Activated CD8-positive, alpha-beta memory T cell treated with anti-CD3 and anti-CD28 coated beads for 36 hours (primary cell): ENCODE measurements around the gene TARS2. TPM values are rescaled to one million over a fixed set of nuclear protein-coding genes. Genes with fewer than 3 reads are reported as not detected.

Experiments used
- CTCF ChIA-PET: fragments of 350-600 bp; sonication (Branson Sonifier 250); formaldehyde crosslinking; loops from one replicate; lab custom pipeline; 2021; ENCODE audit warnings: antibody characterized with exemption; lab: Charles Lee
- POLR2A ChIA-PET: fragments of 350-600 bp; sonication (Branson Sonifier 250); formaldehyde crosslinking; loops from one replicate; lab custom pipeline; 2021; ENCODE audit warnings: antibody characterized with exemption; lab: Charles Lee
- total RNA-seq, 2 experiments: library from RNA; stranded (reverse); gene quantifications; one replicate each; pipeline ENCODE4 v1.2.3, GENCODE V29; 2021

The TARS2 gene
- total RNA-seq, 2 experiments from 2014 or later = 53.5 to 56.2 TPM

DNA sequence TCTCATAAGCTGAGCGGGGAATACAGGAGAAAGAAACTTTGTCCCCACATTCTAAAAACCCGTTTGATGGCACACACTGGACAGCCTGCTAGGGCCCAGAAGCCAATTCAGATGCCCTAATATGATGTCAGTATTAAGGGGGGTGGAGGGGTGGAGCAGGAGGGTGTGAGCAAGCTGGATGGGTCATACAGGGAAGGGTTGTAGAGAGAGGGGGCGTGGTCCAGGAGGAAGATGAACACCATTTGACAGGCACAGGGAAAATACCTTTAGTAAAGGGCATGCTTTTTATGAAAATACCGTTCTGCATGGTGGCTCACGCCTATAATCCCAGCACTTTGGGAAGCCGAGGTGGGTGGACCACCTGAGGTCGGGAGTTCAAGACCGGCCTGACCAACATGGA, 6.0 kb downstream of the TARS2 start:
- ChIA-PET POLR2A (interaction anchor here (0.6 kb wide), 1 partner anchor 372 kb away, joined by 6 read pairs; no protein-coding TSS in a partner anchor), CTCF (interaction anchor here (1.4 kb wide), 1 partner anchor 59 kb away, joined by 3 read pairs; no protein-coding TSS in a partner anchor)

DNA sequence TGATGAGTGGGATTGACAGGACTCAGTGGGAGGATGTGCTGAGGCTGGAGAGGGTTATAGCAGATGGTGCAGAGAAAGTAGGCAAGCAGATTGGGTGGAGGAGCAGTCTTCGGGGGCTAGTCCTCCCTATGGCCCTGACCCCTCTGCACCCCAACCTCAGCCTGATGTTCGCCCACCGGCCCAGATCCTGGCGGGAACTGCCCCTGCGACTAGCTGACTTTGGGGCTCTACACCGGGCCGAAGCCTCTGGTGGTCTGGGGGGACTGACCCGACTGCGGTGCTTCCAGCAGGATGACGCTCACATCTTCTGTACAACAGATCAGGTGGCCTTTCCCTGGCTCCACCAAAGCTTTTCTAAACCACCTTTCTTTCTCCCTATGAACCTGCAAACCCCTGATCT, 11.1 kb downstream of the TARS2 start:
- ChIA-PET CTCF (no interaction called here), POLR2A (no interaction called here)

DNA sequence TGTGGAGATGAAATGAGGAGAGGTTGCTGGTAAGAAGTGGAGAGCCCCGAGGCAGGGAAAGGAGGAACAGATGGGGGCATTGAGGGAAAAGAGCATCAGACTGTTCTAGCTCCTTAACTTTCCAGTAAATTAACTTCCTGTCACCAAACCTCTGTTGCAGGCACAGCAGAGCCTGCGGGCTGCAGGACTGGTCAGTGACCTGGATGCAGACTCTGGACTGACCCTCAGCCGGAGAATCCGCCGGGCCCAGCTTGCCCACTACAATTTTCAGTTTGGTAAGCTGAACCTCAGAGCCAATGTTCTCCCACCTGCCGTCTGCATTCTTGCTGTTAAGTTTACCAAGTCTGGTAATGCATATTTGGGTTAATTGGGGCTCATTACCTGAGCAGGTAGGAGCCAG, 18.2 kb downstream of the TARS2 start:
- ChIA-PET CTCF (no interaction called here), POLR2A (no interaction called here)

DNA sequence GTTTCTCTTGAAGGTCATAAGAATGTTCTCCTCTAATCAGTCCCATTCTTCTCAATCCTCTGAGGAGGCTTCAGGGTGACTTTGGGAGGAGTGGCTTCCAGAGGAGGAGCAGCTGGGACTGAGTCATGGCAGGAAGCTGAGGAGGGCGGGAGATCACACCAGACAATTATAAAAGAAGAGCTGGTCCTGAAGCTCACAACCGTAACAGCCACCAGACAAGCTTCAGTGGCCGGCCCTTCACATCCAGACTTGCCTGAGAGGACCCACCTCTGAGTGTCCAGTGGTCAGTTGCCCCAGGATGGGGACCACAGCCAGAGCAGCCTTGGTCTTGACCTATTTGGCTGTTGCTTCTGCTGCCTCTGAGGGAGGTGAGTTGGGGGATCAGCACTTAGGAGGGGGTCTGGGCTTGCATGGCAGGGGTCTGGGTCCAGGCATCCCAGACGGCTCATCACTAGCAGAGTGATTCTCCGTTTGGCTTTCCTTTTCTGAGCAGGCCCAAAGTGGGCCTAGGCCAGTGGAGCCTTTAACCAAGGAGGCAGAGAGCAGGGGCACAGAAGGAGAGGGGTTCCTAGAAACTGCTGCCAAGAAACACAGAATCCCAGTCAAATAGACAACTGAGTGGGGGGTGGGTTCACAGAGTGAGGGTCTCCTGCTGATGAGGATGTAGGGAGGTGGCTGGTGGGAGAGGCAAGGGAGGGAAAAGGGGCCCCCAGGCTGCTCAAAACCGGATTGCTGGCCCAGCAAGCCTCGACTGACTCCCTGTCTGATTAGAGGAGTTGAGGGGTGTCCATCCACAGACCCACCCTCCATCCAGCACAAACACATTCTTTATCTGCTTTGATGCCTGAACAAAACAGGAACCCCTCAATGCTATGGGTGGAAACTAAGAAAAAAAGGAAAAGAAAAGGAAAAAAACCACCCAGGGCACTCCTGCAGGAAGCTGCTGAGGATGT, 21.0 kb downstream of the TARS2 start, which contains the start of gene ECM1:
TSS of gene ECM1 (plus strand) at position 198 of the 953 bp plus-strand sequence. CDS start at position 299, 101 bp downstream.
- ChIA-PET POLR2A (interaction anchor here (0.6 kb wide), 1 partner anchor 22 kb away, joined by 3 read pairs; no protein-coding TSS in a partner anchor), CTCF (interaction anchor here (1.3 kb wide), 1 partner anchor 24 kb away, joined by 3 read pairs; no protein-coding TSS in a partner anchor)

DNA sequence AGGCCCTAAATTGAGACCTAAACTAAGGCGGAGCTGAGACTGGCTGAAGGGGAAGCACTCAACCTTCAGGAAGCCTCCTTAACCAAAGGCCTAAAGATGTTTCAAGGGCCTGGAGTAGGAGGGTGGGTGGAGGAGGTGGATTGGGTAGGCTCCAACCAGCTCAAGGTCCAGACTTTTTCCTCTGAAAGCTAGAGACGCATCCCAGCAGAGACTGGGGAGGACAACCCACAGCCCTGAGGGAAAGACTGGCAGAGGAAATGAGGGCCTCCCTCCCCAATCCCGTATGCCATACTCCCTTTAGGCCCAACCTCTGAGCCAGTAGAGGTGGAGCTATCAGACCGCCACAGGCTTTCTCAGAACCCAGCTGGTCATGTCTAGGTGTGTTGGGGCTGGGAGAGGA, 21.8 kb downstream of the TARS2 start:
- ChIA-PET CTCF (interaction anchor here (0.6 to 1.3 kb wide), 2 partner anchors 24 kb away, joined by 3 read pairs; no protein-coding TSS in a partner anchor), POLR2A (no interaction called here)

DNA sequence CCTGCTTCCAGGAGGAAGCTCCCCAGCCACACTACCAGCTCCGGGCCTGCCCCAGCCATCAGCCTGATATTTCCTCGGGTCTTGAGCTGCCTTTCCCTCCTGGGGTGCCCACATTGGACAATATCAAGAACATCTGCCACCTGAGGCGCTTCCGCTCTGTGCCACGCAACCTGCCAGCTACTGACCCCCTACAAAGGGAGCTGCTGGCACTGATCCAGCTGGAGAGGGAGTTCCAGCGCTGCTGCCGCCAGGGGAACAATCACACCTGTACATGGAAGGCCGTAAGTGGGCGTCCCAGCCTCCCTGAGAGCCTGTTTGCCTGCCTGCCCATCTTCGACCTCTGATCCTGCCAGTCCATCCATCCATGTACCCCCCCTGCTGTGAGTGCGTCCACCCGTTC, 24.3 kb downstream of the TARS2 start:
- ChIA-PET POLR2A (interaction anchor here (1.1 kb wide), 1 partner anchor 25 kb away, joined by 3 read pairs; the partner anchor contains the start of gene TARS2), CTCF (interaction anchor here (0.6 kb wide), 1 partner anchor 205 kb away, joined by 3 read pairs; no protein-coding TSS in a partner anchor)

DNA sequence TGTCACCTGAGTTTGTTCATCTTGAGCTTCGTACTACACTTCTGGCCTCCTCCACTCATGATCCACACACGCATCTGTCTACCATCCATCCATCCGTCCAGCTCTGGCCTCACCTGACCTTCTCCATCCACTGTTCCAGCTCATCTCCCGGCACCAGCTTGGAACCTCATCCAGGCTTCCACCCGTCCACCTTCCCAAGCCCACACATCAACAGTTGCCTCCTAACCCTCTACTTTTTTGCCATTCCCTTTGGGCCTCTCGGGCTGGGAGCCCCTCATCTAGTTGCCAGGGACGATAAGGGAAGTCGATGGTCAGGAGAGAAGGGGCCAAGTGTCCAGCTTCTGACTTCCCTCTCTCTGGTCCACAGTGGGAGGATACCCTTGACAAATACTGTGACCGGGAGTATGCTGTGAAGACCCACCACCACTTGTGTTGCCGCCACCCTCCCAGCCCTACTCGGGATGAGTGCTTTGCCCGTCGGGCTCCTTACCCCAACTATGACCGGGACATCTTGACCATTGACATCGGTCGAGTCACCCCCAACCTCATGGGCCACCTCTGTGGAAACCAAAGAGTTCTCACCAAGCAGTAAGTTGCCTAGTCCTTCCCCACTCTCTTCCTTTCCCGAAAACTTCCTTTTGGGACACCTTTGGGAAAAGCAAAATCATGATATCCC, 24.9 kb downstream of the TARS2 start:
- POLR2A ChIA-PET = interaction anchor here (1.1 kb wide), 1 partner anchor 25 kb away, joined by 3 read pairs; the partner anchor contains the start of gene TARS2
- CTCF ChIA-PET = interaction anchor here (0.6 kb wide), 1 partner anchor 205 kb away, joined by 3 read pairs; no protein-coding TSS in a partner anchor

DNA sequence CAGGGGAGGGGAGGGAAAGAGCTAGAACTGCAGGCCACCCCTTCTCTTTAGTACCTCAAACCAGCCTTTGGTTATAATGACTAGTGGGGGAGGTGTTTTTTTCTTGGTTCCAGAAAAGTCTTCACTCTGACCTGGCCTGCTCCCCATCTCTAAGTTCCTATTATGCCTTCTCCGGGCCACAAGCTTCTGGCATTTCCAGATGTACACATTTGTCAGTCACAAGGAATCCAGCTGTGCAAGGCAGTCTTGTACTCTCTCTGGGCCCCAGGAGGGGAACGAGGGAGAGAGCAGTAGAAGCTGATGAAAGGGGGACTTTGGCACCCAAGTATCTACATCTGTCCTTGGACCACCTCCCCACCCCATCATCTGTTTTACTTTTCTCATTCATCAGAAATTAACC, 25.6 kb downstream of the TARS2 start:
- CTCF ChIA-PET = no interaction called here

DNA sequence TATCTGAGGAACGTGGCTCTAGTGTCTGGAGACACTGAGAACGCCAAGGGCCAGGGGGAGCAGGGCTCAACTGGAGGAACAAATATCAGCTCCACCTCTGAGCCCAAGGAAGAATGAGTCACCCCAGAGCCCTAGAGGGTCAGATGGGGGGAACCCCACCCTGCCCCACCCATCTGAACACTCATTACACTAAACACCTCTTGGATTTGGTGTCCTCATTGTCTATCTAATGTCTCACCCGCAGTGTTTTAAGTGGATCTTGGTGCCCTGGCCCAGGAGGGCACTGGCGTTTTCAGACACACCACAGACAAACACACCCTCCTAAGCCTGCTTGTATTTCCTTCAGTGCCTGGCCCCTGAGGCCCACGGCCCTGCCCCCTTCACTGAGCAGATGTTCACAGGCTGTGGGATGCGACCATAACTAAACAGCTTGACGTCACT, 26.2 kb downstream of the TARS2 start:
- ChIA-PET CTCF (interaction anchor here (0.6 to 1.2 kb wide), 3 partner anchors 25 to 53 kb away, joined by 3 to 4 read pairs (median 3); no protein-coding TSS in a partner anchor), POLR2A (no interaction called here)

More for the DNA sequence above, 25.6 kb downstream of the TARS2 start:
- POLR2A ChIA-PET = interaction anchor here (1.1 kb wide), 1 partner anchor 26 kb away, joined by 3 read pairs; the partner anchor contains the start of gene TARS2

DNA sequence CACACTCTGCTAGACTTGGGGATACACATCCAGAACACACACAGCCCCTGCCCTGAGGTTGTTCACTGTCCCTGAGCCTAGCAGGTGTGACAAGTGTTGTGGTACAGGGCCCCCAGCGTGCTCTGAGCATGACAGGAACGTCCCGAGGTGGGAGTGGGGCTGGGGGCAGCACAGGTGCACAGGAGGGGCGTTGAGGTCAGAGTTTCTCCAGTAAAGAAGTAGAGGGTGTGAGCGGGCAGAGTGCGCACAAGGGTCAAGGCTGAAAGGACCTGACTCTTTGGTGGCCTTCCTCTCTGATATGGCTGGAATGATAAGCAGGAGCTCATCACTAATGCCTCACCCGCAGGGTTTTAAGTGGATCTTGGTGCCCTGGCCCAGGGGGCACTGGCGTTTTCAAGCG, 27.0 kb downstream of the TARS2 start:
- ChIA-PET CTCF (interaction anchor here (0.9 to 1.3 kb wide), 4 partner anchors 25 to 49 kb away, joined by 3 to 4 read pairs (median 4); no protein-coding TSS in a partner anchor), POLR2A (interaction anchor here (1.7 kb wide), 1 partner anchor 27 kb away, joined by 7 read pairs; the partner anchor contains the start of gene TARS2)

DNA sequence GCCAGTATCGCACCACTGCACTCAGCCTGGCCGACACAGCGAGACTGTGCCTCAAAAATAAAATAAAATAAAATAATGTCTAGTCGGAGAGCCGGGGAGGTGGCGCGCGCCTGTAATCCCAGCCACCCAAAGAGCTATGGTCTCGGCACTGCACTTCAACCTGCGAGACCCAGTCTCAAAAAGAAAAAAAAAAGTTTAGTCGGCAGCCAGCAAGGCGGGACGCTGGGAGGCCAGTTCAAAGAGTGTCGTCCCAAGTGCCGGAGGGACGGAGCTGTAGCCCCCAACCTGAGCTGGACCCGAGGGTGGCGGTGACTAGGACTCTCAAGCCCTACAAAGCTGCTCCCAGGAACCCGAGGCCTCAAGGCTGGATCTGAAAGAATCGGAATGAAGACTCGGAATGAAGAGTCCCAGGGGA, 27.7 kb downstream of the TARS2 start:
- ChIA-PET CTCF (interaction anchor here (0.7 to 2.0 kb wide), 5 partner anchors 18 to 465 kb away, joined by 3 to 5 read pairs (median 3); no protein-coding TSS in a partner anchor), POLR2A (interaction anchor here (0.5 to 1.7 kb wide), 4 partner anchors 28 to 396 kb away, joined by 3 to 7 read pairs (median 6); partner anchors contain the start of genes RPRD2 and TARS2)

DNA sequence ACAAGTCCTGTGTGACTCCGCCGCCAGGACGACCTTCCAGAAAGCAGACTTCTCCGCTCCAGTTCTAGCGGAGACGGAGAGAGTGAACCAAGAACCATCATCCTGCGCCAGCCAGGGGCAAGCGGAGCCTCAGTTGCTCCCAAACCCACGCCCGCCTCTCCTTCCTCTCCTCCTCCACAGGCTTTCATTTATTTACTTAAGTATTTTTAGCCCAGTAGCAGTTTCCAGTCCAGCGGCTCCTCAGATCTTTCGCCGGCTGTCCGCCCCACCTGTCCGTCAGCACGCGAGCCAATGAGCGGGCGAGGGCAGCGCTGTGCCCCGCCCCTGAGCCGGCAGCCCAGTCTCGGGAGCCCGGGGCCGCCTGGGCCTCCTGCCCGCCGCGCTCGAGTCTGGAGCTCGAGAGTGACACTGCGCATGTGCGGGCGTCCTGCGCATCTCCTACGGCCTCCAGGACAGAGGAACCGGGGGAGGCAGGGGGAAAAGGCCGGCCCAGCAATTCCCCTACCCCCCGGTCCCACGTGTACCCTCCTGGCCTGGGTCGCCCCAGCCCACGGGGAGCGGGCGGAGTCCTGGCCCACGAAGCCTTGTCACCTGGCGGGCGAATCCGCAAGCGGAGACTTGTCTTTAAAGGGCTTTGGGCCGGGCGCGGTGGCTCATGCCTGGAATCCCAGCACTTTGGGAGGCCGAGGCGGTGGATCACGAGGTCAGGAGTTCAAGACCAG, 28.3 kb downstream of the TARS2 start, which contains the start of gene FALEC:
TSS of gene FALEC (plus strand) at position 425 of the 722 bp plus-strand sequence.
- POLR2A ChIA-PET = interaction anchor here (0.5 to 1.7 kb wide), 6 partner anchors 28 to 395 kb away, joined by 3 to 8 read pairs (median 6); partner anchors contain the start of genes RPRD2 and TARS2
- CTCF ChIA-PET = interaction anchor here (0.6 to 2.7 kb wide), 12 partner anchors 18 to 465 kb away, joined by 3 to 10 read pairs (median 3); no protein-coding TSS in a partner anchor

DNA sequence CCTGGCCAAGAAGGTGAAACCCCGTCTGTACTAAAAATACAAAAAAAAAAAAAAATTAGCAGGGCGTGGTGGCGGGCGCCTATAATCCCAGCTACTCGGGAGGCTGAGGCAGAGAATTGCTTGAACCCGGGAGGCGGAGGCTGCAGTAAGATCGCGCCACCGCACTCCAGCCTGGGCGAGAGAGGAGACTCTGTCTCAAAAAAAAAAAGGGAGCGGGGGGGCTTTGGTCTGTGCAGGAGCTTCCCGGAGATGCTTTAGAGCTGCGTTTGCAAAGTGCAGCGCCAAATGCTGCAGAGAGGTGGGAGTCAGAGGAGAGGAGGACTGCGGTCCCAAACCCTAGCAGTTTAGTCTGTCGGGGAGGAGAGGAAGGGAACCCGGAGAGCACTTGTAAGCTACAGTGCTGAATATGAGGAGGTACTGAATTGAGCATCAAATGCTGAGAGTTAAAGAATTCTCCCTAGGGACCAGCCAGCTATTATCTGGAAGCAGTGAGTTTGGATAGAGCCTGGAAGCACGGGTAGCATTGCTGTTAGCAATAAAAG, 28.9 kb downstream of the TARS2 start:
- ChIA-PET POLR2A (interaction anchor here (0.6 to 1.7 kb wide), 5 partner anchors 16 to 152 kb away, joined by 3 to 8 read pairs (median 6); partner anchors contain the start of genes RPRD2 and TARS2), CTCF (interaction anchor here (0.6 to 2.7 kb wide), 10 partner anchors 17 to 464 kb away, joined by 3 to 10 read pairs (median 3); no protein-coding TSS in a partner anchor)

DNA sequence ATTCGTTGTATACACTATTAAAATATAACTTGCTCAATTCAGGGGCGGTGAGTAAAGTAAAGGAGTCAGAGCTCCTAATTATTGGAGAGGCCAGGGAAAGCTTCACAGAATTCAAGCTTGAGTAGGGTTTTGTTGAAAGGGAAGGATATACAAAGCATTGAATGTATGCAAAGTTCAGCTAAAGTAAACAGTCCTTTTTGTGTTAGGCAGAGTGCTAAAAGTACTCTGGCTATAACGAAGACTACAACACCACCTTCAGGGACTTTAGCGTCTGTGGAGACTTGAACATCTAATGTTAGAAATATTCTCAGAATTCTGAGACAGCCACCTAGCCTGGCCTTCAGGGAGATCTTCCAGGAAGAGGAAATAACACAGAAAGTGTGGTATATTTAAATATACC, 29.4 kb downstream of the TARS2 start:
- ChIA-PET POLR2A (interaction anchor here (0.7 kb wide), 1 partner anchor 16 kb away, joined by 3 read pairs; no protein-coding TSS in a partner anchor), CTCF (interaction anchor here (0.7 to 2.7 kb wide), 7 partner anchors 17 to 464 kb away, joined by 3 to 10 read pairs (median 3); no protein-coding TSS in a partner anchor)

DNA sequence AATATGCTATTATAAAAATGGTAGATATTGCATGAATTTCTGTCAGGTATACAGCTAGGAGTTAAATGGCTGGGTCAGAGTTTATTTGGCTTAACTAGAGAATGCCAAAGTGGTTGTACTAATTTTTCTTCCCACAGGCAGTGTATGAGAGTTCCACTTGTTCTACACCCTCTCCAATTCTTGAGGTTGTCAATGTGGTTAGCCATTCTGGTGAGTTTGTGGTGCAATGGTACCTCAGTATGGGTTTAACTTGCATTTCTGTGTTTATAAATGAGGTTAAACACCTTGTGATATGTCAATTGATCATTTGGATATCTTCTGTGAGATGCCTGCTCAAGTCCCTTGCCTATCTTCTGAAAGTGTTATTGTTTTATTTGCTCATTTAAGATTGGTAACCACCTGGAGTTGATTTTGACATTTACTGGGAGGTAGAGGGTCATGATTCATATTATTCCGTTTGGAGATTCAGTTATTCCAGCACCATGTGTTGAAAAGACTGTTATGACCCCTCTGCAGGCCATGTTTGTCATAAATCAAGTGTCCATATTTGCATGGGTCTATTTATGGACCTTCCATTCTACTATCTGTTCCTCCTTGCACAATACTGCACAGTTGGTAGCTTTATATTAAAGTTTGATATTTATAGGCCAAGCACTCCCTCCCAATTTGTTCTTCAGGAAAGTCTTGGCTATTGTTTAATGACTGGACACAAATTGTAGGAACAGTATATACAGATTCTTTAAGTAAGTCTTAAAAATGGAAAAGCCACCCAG, 34.2 kb downstream of the TARS2 start:
- ChIA-PET CTCF (interaction anchor here (0.6 kb wide), 1 partner anchor 550 kb away, joined by 5 read pairs; no protein-coding TSS in a partner anchor), POLR2A (no interaction called here)

DNA sequence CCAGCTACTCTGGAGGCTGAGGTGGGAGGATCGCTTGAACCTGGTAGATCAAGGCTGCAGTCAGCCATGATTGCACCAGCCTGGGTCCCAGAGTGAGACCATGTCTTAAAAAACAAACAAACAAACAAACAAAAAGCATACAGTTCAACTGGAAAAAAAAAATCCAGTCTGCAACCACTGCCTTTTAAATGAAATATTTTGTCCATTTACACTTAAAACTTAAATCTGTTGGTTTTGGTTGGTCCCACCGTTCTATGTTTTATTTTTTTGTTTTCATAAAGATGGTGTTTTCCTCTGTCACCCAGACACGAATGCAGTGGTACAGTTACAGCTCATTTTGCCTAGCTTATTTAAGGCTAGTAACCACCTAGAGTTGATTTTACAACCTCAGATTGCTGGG, 38.1 kb downstream of the TARS2 start:
- ChIA-PET POLR2A (no interaction called here), CTCF (no interaction called here)
